HG03342 (cell line): ENCODE data around the gene CACNA1B.
"Not testable (repeated sequence)": the region's sequence is repeated elsewhere in the genome, so short reads cannot be mapped to it uniquely, and the experiment has no call there.

Experiments
- ATAC-seq: cut with Tn5 transposase; IDR thresholded peaks from one replicate; pipeline ENCODE4 v1.9.1; 2021; ENCODE audit warnings: mild to moderate bottlenecking, moderate library complexity; ENCODE audit not compliant: unreplicated experiment

The CACNA1B gene

DNA sequence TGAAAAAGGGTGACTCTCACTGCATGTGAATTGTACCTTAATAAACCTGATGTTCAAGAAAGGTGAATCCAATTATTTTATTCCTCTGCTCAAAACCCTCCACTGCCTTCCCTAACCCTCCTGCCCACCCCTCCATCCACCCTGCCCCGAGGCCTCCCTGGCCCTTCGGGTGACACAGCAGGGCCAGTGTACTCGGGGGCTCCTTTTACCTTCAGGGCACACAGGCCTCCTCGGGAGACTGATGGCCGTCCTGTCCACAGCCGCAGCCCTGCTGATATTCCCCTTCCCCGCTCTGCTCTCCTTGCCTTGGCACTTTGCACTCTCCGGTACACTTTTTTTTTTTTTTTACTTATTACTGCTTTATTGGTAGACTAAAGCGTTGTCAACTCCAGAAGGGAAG, 234.0 kb downstream of the CACNA1B start:
- ATAC-seq = no peak

DNA sequence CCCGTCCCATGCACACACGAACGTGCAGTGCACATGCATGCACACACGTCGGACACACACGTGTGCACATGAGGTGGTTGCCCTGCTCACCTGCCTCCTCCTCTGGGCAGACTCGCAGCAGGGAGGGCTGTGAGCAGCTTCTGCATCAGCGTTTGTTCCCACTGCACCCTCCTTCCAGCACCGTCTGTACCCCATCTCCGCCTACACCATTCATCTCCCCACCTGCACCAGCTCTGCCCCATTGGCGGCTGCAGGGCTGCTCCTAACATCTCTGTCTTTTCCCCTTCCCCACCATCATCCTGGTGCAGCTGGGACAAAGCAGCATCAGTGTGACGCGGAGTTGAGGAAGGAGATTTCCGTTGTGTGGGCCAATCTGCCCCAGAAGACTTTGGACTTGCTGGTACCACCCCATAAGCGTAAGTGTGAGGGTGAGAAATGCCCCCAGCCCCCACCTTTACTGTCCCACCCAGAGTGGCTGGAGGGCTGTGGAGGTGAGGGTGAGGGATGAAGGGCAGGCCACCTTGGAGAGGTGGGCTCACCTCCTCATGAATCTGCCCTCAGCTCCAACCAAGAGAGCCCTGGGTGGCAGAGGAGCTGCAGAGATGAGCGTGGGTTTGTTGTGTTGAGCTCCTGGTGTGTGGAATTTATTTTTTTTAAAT, 234.6 kb downstream of the CACNA1B start:
- no peak for ATAC-seq

DNA sequence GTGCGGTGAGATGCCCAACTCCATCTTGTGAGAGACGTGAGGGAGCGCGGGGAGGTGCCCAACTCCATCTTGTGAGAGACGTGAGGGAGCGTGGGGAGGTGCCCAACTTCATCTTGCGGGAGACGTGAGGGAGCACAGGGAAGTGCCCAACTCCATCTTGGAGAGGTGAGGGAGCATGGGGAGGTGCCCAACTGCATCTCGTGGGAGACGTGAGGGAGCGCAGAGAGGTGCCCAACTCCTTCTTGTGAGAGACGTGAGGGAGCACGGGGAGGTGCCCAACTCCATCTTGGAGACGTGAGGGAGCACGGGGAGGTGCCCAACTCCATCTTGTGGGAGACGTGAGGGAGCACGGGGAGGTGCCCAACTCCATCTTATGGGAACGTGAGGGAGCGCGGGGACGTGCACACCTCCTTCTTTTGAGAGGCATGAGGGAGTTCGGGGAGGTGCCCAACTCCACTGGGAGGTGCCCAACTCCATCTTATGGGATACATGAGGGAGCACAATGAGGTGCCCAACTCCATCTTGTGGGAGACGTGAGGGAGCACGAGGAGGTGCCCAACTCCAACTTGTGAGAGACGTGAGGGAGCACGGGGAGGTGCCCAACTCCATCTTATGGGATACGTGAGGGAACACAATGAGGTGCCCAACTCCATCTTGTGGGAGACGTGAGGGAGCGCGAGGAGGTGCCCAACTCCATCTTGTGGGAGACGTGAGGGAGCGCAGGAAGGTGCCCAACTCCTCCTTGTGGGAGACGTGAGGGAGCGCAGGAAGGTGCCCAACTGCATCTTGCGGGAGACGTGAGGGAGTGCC, 235.4 kb downstream of the CACNA1B start:
- no peak for ATAC-seq

DNA sequence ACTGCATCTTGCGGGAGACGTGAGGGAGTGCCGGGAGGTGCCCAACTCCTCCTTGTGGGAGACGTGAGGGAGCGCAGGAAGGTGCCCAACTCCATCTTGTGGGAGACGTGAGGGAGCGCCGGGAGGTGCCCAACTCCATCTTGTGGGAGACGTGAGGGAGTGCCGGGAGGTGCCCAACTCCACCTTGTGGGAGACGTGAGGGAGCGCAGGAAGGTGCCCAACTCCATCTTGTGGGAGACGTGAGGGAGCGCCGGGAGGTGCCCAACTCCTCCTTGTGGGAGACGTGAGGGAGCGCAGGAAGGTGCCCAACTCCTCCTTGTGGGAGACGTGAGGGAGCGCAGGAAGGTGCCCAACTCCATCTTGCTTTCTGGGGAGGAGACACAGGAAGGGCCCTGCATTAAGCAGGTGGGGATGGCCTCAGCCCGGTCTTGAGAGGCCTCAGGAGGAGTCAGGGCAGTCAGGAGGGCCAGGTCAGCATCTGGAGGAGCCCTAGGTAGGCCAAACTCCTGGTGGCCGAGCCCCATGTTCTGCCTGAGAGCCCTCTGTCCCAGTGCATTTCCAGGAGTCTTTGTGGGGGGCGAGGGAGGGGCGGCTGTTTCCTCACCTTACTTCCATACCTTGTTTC, 236.2 kb downstream of the CACNA1B start:
- not testable (repeated sequence) for ATAC-seq

DNA sequence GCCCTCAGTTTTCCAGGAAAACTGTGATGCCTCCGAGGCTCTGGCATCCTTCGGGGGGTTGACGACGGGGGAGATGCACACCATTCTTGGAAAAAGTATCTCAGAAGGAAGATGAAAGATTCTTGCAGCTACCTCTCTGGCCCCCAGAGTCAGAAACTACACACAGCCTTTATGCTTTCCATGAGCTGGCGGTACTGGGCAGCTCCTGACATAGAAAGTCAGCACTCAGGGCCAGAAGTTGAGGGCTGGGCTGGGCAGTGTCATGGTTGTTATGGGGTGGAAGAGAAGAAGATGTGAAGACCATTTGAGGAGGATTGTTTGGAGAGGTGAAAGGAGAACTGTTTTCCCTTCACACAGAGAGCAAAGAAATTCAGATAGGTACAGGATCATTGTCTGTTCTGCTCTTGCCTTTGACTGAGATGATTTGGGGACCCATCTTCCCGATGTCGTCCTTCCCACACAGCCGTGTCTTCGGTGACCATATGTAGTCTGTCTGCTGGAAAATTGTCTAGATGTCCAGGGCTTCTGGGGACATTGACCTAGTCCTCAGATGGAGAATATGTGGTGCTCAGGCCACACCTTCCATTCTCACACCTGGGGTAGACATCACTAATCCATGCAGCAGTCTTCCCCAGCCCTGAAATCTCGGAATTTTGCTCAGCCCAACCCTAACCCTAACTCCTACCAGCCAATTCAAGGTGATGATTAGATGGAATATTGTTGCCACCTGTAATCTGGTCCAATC, 237.1 kb downstream of the CACNA1B start:
- ATAC-seq = no peak

DNA sequence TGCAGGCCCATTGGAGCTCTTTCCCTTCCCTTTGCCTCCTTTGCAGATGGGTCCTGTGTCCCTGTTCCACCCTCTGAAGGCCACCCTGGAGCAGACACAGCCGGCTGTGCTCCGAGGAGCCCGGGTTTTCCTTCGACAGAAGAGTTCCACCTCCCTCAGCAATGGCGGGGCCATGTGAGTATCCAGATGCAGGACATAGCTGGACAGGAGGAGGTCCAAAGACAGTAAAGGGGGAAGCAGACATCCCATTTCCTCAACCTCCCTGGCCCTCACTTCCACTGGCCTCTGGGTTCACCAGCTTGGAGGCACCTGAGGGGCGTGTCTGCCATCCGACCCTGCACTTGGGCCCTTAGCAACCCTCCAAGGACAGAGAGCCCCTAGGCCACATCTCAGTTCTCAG, 237.9 kb downstream of the CACNA1B start:
- ATAC-seq = no peak

DNA sequence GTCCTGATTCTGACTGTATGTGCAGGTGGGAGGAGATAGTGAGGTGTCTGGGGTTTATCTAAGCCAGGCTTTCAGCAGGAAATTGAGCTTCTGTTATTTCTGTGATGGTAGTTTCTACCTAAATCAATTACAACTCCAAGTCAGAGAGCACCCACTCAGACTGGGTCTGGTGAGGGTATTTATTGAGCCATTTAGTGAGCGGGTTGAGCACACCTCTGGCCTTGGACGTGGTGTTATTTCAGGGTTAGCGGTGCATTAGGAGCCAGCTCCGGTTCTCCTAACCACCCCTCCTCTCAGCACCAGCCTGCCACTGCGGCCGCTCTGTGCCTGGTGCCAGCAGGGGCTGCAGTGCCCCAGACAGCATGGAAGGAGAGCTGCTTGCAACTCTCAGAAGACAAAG, 238.9 kb downstream of the CACNA1B start:
- no peak for ATAC-seq

DNA sequence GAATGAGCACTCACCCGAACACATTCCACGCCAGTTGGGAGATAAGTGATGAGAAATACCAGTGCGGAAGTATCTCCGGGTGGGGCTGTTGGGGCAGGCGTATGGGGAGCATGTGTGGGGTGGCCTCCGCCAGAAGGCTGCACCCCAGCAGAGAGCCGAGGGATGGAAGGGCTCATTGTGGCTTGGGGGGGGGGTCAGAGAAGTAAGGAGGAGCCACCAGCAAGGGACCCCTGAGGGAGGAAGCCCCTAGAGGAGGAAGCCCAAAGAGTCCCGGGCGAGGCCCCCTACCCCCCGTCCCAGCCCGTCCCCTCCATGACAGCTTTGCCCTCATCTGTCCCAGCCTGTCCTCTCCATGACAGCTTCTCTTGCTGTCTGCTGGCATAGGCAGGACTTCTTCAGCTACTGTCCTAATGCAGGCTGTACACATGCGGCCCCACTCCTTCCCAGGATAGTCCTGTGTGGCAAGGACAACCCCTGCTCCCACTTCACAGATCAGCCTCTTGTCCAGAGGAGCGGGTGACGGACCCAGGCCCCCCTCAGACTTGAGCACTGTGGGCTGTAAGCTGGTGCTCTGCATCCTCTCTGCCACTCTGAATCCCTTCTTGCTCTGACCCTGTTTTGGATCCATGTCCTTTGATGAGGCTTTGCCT, 239.6 kb downstream of the CACNA1B start:
- no peak for ATAC-seq

DNA sequence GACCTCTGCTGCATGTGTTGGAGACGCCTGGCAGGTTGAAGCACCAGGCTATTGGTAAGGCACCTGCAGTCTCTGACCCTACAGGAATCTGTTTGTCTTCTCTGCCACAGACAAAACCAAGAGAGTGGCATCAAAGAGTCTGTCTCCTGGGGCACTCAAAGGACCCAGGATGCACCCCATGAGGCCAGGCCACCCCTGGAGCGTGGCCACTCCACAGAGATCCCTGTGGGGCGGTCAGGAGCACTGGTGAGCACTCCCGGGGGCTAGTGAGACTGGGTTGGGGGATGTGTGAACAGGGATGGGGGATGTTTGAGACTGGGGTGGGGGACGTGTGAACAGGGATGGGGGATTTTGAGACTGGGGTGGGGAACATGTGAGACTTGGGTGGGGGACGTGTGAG, 240.3 kb downstream of the CACNA1B start:
- ATAC-seq = no peak

DNA sequence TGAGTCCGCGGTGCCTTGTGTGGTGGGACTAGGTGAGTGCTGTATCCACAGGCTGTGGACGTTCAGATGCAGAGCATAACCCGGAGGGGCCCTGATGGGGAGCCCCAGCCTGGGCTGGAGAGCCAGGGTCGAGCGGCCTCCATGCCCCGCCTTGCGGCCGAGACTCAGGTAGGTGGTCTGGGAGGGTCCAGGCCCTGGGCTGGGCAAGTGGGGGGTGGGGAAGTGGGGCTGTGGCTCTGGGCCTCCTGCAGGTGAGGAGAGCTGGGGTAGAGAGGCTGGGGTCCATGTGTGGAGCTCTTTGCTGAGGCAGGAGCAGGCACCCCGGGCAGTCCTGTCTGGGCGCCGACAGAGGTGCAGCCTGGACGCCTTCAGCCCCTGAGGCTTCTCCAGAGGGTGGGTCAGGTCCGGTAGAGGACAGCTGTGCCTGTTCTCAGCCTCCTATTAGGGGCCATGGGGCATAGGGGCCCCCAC, 241.1 kb downstream of the CACNA1B start:
- ATAC-seq = no peak

DNA sequence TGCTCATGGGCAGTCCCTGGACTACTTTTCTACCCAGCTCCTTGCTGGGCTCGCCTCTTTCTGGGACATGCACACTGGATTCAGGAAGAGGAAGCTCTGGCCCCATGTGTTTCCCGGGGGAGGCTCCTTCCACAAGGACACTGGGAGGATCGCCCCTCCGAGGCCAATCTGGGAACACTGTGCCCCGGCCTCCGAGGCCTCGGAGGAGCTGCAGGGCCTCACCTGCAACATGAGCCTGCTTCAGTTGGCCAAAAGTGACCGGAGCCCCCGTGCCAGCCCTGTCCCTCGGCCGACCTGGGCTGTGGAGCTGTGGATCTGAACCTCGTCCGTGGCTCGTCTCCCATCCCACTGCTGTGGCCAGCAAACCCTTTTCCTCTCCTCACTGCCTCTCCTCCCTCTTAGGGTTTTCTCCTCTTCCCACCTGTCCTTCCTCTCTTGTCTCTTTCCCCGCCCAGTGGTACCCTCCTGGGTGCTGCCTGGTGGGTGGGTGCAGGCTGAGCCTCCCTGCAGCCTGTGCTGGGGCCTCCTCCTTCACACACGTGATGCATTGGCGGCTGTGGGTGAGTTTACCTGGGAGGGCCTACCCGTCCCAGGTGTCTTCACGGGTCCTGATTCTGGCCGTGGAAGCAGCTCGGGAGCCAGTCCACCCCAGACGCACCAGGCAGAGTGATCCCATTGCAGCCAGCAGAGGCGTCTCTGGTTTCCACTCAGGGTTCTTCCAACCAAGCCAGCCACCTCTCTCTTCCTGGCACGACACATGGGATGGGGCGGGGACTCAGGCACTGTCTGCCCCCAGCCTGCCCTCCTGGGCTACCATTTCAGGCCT, 241.8 kb downstream of the CACNA1B start:
- ATAC-seq = no peak

DNA sequence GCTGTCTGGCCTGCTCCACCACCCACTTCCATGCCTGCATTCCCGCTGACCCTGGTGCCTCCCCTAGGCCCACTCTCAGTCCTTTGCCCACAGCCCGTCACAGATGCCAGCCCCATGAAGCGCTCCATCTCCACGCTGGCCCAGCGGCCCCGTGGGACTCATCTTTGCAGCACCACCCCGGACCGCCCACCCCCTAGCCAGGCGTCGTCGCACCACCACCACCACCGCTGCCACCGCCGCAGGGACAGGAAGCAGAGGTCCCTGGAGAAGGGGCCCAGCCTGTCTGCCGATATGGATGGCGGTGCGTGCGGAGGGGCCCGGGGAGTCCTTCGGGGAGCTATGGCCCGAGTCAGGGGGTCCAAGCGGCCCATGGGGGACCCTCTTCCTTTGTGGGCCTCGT, 242.5 kb downstream of the CACNA1B start:
- no peak for ATAC-seq

DNA sequence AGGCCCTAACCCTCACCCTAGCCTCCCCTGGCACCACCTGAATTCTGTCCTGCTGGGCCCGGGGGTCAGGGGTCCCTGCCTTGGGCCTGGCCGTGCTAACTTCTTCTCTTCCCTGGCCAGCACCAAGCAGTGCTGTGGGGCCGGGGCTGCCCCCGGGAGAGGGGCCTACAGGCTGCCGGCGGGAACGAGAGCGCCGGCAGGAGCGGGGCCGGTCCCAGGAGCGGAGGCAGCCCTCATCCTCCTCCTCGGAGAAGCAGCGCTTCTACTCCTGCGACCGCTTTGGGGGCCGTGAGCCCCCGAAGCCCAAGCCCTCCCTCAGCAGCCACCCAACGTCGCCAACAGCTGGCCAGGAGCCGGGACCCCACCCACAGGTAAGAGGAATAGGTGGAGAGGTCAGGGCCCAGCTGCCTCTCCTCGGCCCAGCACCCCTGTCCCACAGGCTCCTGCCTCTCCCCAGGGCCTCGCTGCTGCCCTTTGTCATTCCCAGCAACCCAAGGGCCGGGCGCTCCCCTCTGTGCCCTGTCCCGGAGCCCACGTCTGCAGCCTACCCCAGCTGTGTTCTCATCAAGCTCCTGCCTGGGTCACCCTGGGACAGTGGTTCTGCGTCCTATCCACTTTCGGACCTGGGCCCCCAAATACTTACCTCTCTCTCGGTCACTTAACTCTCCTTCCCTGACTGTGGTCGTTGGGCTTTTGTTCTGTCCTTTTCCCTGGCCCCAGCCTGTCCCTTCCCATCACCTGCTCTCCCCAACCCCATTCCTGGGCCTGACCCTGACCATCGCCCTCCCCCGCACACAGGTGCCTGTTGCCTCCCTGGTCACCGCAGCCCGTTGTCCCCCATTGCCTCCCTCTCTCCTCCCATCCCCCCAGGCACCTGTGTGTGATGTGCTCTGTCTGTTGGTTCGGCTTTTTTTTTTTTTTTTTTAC, 243.2 kb downstream of the CACNA1B start:
- ATAC-seq = no peak

DNA sequence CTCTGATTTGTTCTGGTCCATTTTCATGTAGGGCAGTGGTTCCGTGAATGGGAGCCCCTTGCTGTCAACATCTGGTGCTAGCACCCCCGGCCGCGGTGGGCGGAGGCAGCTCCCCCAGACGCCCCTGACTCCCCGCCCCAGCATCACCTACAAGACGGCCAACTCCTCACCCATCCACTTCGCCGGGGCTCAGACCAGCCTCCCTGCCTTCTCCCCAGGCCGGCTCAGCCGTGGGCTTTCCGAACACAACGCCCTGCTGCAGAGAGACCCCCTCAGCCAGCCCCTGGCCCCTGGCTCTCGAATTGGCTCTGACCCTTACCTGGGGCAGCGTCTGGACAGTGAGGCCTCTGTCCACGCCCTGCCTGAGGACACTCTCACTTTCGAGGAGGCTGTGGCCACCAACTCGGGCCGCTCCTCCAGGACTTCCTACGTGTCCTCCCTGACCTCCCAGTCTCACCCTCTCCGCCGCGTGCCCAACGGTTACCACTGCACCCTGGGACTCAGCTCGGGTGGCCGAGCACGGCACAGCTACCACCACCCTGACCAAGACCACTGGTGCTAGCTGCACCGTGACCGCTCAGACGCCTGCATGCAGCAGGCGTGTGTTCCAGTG, 244.0 kb downstream of the CACNA1B start:
- no peak for ATAC-seq

DNA sequence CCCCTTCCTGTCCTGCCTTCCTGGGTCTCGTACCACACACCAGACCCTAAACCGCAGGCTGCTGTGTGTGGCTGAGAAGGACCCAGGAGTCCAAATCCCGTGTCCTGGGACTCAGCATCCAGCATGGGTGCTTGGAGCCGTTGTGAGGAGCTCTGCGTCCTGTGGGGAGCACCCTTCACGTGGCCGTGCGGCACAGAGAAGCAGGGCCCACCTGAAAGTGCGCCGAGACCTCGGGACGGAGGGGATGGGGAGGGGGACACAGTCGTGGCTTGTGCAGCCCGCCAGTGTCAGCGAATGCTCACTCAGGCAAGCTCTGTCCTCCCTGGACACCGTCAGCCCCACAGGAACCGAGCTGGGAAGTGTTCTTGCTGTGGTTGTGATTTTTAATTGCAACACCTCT, 244.6 kb downstream of the CACNA1B start:
- no peak for ATAC-seq

DNA sequence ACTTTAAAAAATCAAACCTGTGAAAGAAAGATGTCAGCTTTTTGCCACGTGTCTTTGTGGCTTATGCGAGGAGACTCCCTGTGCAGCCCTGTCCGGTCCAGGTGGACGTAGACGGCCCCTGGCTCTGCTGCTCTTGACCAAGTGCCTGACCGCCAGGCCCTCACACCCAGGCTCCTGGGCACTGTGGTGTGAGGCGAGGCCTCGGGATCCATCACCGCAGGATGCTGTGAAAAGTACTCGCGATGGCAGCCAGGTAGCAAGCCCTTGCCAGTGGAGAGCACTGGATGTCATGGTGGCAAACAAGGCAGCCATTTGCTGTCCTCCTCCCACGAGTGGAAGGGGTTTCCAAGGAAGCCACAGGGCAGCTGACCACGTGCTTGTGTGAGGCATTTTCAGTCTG, 245.1 kb downstream of the CACNA1B start:
- no peak for ATAC-seq

DNA sequence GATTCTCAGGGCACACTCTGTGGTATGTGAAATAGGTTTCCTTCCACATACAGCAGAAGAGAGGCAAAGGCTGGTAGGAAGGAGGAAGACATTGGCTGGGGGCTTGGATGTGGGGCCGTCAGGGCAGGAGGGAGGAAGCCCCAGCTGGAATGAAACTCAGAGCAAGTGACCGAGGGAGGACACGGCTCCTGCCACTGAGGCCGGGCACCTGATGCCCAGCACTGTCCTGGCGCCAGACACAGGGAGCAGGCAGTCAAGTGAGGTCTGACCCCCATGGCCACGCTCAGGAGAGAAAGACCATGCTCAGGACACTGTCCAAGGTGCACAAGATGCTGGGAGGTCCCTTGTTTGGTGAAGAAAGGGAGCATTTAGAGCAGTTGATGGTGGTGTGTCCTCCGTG, 245.5 kb downstream of the CACNA1B start:
- no peak for ATAC-seq

DNA sequence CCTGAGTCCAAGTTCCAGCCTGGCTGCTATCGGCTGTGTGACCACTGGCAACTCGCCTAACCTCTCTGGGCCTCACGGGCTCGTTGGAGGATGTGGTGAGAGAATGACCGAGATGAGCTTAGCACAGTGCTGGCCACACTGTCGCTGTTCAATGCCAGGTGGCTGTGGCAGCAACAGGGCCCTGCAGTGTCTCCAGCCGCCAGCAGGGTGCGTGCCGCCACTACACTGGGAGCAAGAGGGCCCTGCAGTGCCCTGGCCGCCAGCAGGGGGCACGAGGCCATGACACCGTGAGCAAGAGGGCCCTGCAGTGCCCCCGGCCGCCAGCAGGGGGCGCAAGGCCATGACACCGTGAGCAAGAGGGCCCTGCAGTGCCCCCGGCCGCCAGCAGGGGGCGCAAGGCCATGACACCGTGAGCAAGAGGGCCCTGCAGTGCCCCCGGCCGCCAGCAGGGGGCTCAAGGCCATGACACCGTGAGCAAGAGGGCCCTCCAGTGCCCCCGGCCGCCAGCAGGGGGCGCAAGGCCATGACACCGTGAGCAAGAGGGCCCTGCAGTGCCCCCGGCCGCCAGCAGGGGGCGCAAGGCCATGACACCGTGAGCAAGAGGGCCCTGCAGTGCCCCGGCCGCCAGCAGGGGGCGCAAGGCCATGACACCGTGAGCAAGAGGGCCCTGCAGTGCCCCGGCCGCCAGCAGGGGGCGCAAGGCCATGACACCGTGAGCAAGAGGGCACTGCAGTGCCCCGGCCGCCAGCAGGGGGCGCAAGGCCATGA, 248.7 kb downstream of the CACNA1B start:
- ATAC-seq = peak; percentile 88
